Tibial artery (tissue), 4 donors: ENCODE results near the gene ACOXL.

ENCODE experiments used
- DNase-seq, 2 donors: peaks; one replicate each; pipeline ENCODE4 v3.0.0-alpha.2; 2019
- H3K27ac ChIP-seq, 2 donors: fragments of 200-600 bp; sonication (generic) in 1 of 2; 1 replicate in 1 of 2; 2 replicates in 1 of 2; pipeline ENCODE4 v1.5.1; 2018 to 2019; ENCODE audit warnings: mild to moderate bottlenecking in 1 of 2
- H3K27me3 ChIP-seq, 2 donors: fragments of 200-600 bp; sonication (generic) in 1 of 2; one replicate each; pipeline versions ENCODE4 v1.5.1 to v1.6.0; 2016 to 2019
- H3K36me3 ChIP-seq, 3 donors: fragments of 200-600 bp; sonication (generic) in 2 of 3; one replicate each; pipeline ENCODE4 v1.5.1; 2016 to 2019; ENCODE audit warnings: mild to moderate bottlenecking in 2 of 3
- H3K4me1 ChIP-seq, 4 donors: fragments of 200-600 bp; sonication (generic) in 2 of 4; 1 replicate in 3 of 4; 2 replicates in 1 of 4; pipeline ENCODE4 v1.5.1; 2016 to 2019
- H3K4me3 ChIP-seq, 2 donors: fragments of 200-600 bp; sonication (generic) in 1 of 2; 1 replicate in 1 of 2; 2 replicates in 1 of 2; pipeline ENCODE4 v1.5.1; 2018 to 2019; ENCODE audit warnings: mild to moderate bottlenecking in 2 of 2
- H3K9me3 ChIP-seq, 3 donors: fragments of 200-600 bp; sonication (generic) in 1 of 3; one replicate each; pipeline ENCODE4 v1.5.1; 2016 to 2019
- intact Hi-C: fragments of 100-400 bp; cut with DNase I; formaldehyde crosslinking; loops from one replicate; pipeline ENCODE4 v1.15.0; 2023; ENCODE audit warnings: low total_unique reads
- TF ChIP-seq, protein P1 (sequence below), 2 experiments: fragments of 200-600 bp in 1 of 2; fragments of 450-650 bp in 1 of 2; IDR thresholded peaks; one replicate each; pipeline ENCODE4 v1.5.1; 2017 to 2019; ENCODE audit warnings: antibody characterized with exemption in 2 of 2, mild to moderate bottlenecking in 1 of 2, moderate library complexity in 1 of 2

ACOXL gene

DNA sequence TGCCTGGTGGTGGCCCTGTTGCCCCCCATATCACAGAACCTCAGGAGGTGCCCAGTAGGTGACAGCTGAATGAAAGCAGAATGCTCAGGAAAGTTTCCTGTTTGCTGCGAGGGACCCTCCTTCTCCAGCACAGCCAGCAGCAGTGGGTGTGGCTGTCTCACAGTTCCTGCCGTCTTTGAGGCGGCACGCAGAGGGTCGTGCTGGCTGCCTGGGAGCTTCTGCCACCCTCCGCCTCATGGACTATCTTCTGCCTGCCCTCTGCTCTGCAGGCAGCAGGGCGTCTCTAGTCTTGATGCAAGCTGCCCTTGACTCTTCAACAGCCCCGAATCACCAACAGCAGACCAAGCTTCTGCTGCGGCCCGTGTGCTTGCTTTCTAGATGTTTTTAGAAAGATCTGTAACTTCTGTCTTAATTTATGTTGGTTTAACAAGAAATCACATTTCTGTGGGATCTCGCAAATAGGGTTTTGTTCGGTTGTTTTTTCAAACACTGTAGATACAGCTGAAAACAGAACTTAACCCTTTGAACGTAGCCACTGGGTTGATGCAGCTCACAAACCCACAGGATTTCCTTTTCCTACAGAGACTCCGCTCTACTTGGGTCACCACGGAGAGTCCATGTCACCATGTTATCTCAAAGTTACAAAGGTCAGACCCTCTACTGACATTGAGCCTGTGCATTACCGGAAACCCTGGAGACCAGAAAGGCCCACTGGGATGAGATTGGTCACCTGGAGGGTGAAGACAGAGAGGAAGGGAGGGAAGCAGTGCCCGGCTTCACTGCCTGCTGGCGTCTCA is 144.9 kb downstream of the ACOXL start:
- H3K36me3 ChIP-seq: no peaks in the 10 kb centered on the region
- H3K4me1 ChIP-seq: no peaks in the 10 kb centered on the region
- TF ChIP-seq, protein P1, sequence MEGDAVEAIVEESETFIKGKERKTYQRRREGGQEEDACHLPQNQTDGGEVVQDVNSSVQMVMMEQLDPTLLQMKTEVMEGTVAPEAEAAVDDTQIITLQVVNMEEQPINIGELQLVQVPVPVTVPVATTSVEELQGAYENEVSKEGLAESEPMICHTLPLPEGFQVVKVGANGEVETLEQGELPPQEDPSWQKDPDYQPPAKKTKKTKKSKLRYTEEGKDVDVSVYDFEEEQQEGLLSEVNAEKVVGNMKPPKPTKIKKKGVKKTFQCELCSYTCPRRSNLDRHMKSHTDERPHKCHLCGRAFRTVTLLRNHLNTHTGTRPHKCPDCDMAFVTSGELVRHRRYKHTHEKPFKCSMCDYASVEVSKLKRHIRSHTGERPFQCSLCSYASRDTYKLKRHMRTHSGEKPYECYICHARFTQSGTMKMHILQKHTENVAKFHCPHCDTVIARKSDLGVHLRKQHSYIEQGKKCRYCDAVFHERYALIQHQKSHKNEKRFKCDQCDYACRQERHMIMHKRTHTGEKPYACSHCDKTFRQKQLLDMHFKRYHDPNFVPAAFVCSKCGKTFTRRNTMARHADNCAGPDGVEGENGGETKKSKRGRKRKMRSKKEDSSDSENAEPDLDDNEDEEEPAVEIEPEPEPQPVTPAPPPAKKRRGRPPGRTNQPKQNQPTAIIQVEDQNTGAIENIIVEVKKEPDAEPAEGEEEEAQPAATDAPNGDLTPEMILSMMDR (IDR thresholded peaks at IDR 0.05): no peak
- no peak overlapping the region for H3K4me3 ChIP-seq
- H3K9me3 ChIP-seq: no peaks in the 10 kb centered on the region
- H3K27ac ChIP-seq: no peak overlapping the region
- no peak for DNase-seq
- intact Hi-C loops: no loop called here
- H3K27me3 ChIP-seq: no peaks in the 10 kb centered on the region

- DNase-seq: no peak
- H3K4me1 ChIP-seq: no peaks in the 10 kb centered on the region
- H3K27ac ChIP-seq: no peak overlapping the region
- H3K9me3 ChIP-seq: no peaks in the 10 kb centered on the region
- no peaks in the 10 kb centered on the region for H3K27me3 ChIP-seq
- TF ChIP-seq, protein P1 (IDR thresholded peaks at IDR 0.05): no peak
- H3K36me3 ChIP-seq: no peaks in the 10 kb centered on the region
- intact Hi-C loops: no loop called here
- no peak overlapping the region for H3K4me3 ChIP-seq
Observed at GRCh38 chr2:110878150-110878549, 145.8 kb downstream of the ACOXL start.

DNA sequence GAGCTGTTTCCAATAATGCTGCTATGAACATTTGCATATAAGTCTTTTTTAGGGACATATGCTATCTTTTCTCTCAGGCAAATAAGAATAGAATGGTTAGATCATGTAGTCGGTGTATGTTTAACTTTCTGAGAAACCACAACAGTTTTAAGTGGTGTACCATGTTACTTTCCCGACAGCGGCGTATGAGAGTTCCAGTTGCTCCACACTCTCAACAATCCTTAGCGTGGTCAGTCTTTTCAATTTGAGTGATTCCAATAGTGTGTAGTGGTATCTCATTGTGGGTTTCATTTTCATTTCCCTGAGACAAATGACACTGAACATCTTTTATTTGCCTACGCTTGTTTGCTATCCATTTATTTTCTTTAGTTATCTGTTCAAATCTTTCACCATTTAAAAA is 149.5 kb downstream of the ACOXL start:
- H3K27me3 ChIP-seq: no peaks in the 10 kb centered on the region
- intact Hi-C loops: no loop called here
- DNase-seq: no peak
- H3K4me1 ChIP-seq: no peaks in the 10 kb centered on the region
- no peak overlapping the region for H3K4me3 ChIP-seq
- no peak overlapping the region for H3K27ac ChIP-seq
- no peaks in the 10 kb centered on the region for H3K9me3 ChIP-seq
- H3K36me3 ChIP-seq: no peaks in the 10 kb centered on the region
- TF ChIP-seq, protein P1 (IDR thresholded peaks at IDR 0.05): no peak

DNA sequence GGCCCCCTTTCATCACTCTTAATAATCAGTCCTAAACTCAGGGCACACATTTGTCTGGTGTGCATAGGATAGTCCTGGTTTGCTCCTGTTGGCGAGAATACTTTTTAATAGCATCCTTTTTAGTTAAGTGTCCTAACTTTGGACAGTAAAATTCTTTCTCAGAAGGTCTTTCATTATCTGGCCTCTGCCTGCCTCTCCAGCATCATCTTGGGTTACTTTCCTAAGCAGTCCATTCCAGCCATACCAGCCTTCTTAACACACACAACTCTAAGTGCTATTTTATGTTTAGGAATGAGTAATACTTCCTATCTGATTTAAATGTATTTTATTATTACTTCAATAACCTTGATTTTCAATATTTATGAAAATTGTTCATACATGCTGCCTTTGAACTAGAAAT is 151.0 kb downstream of the ACOXL start:
- Histone ChIP-seq H3K9me3 (no peaks in the 10 kb centered on the region), H3K27ac (no peak overlapping the region), H3K36me3 (no peaks in the 10 kb centered on the region), H3K4me3 (no peak overlapping the region), H3K27me3 (no peaks in the 10 kb centered on the region), H3K4me1 (no peaks in the 10 kb centered on the region)
- DNase-seq: no peak
- intact Hi-C loops: no loop called here
- TF ChIP-seq, protein P1 (IDR thresholded peaks at IDR 0.05): no peak

DNA sequence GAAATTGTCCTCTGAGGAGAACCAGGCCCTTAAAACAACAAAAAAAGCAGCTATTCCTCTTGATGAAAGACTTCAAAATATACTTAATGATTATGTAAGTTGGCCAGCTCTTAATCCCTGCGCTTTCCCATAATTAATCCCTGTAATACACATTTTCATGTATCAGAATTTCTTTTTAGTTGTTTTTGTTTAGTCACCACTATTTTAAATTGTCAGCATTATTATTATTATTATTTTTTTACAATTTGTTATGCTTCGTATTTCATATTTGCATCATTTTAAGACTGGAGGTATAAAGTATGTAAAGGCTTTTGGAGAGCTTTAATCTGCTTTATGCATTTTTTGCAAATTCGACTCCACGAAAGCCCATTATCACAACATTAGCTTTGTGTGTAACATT is 152.9 kb downstream of the ACOXL start:
- no peak for DNase-seq
- intact Hi-C loops: no loop called here
- H3K27ac ChIP-seq: no peak overlapping the region
- H3K4me1 ChIP-seq: no peaks in the 10 kb centered on the region
- H3K36me3 ChIP-seq: no peaks in the 10 kb centered on the region
- H3K4me3 ChIP-seq: no peak overlapping the region
- TF ChIP-seq, protein P1 (IDR thresholded peaks at IDR 0.05): no peak
- no peaks in the 10 kb centered on the region for H3K27me3 ChIP-seq
- no peaks in the 10 kb centered on the region for H3K9me3 ChIP-seq
